Body of pancreas (tissue), 2 donors: ENCODE measurements around the gene ZSWIM7. TPM values are rescaled to one million over a fixed set of nuclear protein-coding genes. Genes with fewer than 3 reads are reported as not detected.

Experiments
- total RNA-seq, 2 donors: library from RNA; depleted of rRNA; stranded (reverse); fragments of >200 nt; gene quantifications; one replicate each; pipeline ENCODE4 v1.1.0, GENCODE V29; 2016

Gene ZSWIM7
- total RNA-seq, 2 donors from 2014 or later: 18.2 to 18.8 TPM

Other genes with a start within 250 kb of the ZSWIM7 start
- 1 to 10 TPM; 1.3 to 1.8 TPM for gene ADORA2B, start 54.6 kb downstream of the ZSWIM7 start, total RNA-seq
- gene TTC19, start 120 bp upstream of the ZSWIM7 start, total RNA-seq: 10 to 100 TPM; 64.1 to 75.8 TPM
- gene NCOR1, start 215.8 kb upstream of the ZSWIM7 start, total RNA-seq: 100 to 1,000 TPM; 120 to 230 TPM
- gene PIGL, start 217.5 kb upstream of the ZSWIM7 start, total RNA-seq: 100 to 1,000 TPM in 1 of 2 donors, 10 to 100 TPM in 1; 34.5 to 109 TPM